ENCODE results near the gene OCEL1. TPM values are rescaled to one million over a fixed set of nuclear protein-coding genes. Genes with fewer than 3 reads are reported as not detected.

The OCEL1 gene
- polyA plus RNA-seq, 1 donor from 2014 or later: 1.9 TPM

- TF ChIP-seq, protein P1, sequence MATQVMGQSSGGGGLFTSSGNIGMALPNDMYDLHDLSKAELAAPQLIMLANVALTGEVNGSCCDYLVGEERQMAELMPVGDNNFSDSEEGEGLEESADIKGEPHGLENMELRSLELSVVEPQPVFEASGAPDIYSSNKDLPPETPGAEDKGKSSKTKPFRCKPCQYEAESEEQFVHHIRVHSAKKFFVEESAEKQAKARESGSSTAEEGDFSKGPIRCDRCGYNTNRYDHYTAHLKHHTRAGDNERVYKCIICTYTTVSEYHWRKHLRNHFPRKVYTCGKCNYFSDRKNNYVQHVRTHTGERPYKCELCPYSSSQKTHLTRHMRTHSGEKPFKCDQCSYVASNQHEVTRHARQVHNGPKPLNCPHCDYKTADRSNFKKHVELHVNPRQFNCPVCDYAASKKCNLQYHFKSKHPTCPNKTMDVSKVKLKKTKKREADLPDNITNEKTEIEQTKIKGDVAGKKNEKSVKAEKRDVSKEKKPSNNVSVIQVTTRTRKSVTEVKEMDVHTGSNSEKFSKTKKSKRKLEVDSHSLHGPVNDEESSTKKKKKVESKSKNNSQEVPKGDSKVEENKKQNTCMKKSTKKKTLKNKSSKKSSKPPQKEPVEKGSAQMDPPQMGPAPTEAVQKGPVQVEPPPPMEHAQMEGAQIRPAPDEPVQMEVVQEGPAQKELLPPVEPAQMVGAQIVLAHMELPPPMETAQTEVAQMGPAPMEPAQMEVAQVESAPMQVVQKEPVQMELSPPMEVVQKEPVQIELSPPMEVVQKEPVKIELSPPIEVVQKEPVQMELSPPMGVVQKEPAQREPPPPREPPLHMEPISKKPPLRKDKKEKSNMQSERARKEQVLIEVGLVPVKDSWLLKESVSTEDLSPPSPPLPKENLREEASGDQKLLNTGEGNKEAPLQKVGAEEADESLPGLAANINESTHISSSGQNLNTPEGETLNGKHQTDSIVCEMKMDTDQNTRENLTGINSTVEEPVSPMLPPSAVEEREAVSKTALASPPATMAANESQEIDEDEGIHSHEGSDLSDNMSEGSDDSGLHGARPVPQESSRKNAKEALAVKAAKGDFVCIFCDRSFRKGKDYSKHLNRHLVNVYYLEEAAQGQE (IDR thresholded peaks at IDR 0.05; ENCODE audit: borderline replicate concordance): no peak
- TF ChIP-seq POLR2AphosphoS5 (IDR thresholded peaks at IDR 0.05): no peak
- TF ChIP-seq TAF1 (IDR thresholded peaks at IDR 0.05; ENCODE audit: low read depth): no peak
- TF ChIP-seq EZH2 (IDR thresholded peaks at IDR 0.05; ENCODE audit: borderline replicate concordance, insufficient read depth, low read length, poor library complexity, severe bottlenecking): no peak
- no peak for TF ChIP-seq EP300 (conservative IDR thresholded peaks at IDR 0.05; ENCODE audit: poor library complexity, severe bottlenecking)
- no peak for TF ChIP-seq CTCF (IDR thresholded peaks at IDR 0.05; ENCODE audit: poor library complexity, severe bottlenecking)
- no peak for TF ChIP-seq SMC3 (conservative IDR thresholded peaks at IDR 0.05; ENCODE audit: poor library complexity)
- TF ChIP-seq MXI1 (conservative IDR thresholded peaks at IDR 0.05; ENCODE audit: poor library complexity, severe bottlenecking): no peak
- no peak for TF ChIP-seq RAD21 (conservative IDR thresholded peaks at IDR 0.05)
- H3K79me2 ChIP-seq (replicated peaks; ENCODE audit: insufficient read depth, low read length): peaks cover 13% of the 10 kb centered on the region
- H3K27me3 ChIP-seq (ENCODE audit: insufficient read depth, low read depth, low read length): no peaks in the 10 kb centered on the region
- no peak overlapping the region for H3K27ac ChIP-seq (ENCODE audit: low read length)
- H3K36me3 ChIP-seq (ENCODE audit: insufficient read depth, low read length): no peaks in the 10 kb centered on the region
- no peaks in the 10 kb centered on the region for H3K9me2 ChIP-seq (ENCODE audit: insufficient read depth, low read length)
- H3K4me3 ChIP-seq (ENCODE audit: low read length): no peak overlapping the region
- no peak overlapping the region for H3K4me2 ChIP-seq (ENCODE audit: low read length)
- H3F3A ChIP-seq (ENCODE audit: insufficient read depth, low read length, poor library complexity, severe bottlenecking): no peaks in the 10 kb centered on the region
- H2AFZ ChIP-seq (ENCODE audit: low read depth, low read length): no peak overlapping the region
- no peak overlapping the region for H3K9ac ChIP-seq (ENCODE audit: low read length)
- H4K20me1 ChIP-seq (ENCODE audit: insufficient read depth): no peaks in the 10 kb centered on the region
- no peaks in the 10 kb centered on the region for H3K9me3 ChIP-seq (ENCODE audit: low read length)
These were observed 22.2 kb downstream of the OCEL1 start for GRCh38 chr19:17248011-17248776.

DNA sequence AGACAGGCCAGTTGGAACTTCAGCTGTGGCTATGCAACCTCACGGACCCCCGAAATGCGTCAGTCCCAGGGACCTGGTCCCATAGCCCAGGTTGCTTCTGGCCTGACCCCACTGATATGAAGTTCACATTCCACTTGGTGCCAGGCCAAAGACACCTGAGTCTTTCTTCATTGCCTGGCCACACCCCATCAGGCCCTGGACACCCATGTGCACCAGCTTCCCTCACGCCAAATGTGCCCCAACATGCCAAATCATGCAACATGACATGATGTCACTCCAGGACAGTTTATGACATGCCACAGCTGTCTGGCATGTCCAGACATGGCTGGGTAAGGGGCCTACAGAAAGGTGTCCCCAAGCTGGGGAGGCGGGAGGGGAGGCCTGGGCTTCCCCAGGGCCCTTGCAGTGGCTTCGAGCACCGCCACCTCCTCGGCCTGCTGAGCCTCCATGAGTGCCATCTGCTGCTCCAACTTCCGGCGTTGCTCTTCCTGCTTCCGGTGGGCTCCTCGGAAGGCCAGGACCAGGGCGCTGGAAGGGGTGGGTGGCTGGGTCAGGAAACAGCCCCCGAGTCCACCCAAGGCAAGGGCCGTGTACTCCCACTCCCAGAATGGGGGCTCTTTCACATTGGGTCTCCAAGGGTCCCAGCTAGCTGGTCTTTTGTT, 24.0 kb downstream of the OCEL1 start:
- H2AFZ ChIP-seq (ENCODE audit: low read depth, low read length): no peak overlapping the region
- TF ChIP-seq EP300 (conservative IDR thresholded peaks at IDR 0.05; ENCODE audit: poor library complexity, severe bottlenecking): no peak
- TF ChIP-seq CTCF (IDR thresholded peaks at IDR 0.05; ENCODE audit: poor library complexity, severe bottlenecking): no peak
- no peak for TF ChIP-seq TAF1 (IDR thresholded peaks at IDR 0.05; ENCODE audit: low read depth)
- TF ChIP-seq SMC3 (conservative IDR thresholded peaks at IDR 0.05; ENCODE audit: poor library complexity): no peak
- TF ChIP-seq, protein P1 (IDR thresholded peaks at IDR 0.05; ENCODE audit: borderline replicate concordance): no peak
- TF ChIP-seq EZH2 (IDR thresholded peaks at IDR 0.05; ENCODE audit: borderline replicate concordance, insufficient read depth, low read length, poor library complexity, severe bottlenecking): no peak
- TF ChIP-seq MXI1 (conservative IDR thresholded peaks at IDR 0.05; ENCODE audit: poor library complexity, severe bottlenecking): no peak
- TF ChIP-seq RAD21 (conservative IDR thresholded peaks at IDR 0.05): no peak
- no peak for TF ChIP-seq POLR2AphosphoS5 (IDR thresholded peaks at IDR 0.05)
- H4K20me1 ChIP-seq (ENCODE audit: insufficient read depth): no peaks in the 10 kb centered on the region
- H3K9me3 ChIP-seq (ENCODE audit: low read length): no peaks in the 10 kb centered on the region
- peaks cover 13% of the 10 kb centered on the region for H3K79me2 ChIP-seq (replicated peaks; ENCODE audit: insufficient read depth, low read length)
- no peaks in the 10 kb centered on the region for H3K36me3 ChIP-seq (ENCODE audit: insufficient read depth, low read length)
- H3K9ac ChIP-seq (ENCODE audit: low read length): no peak overlapping the region
- no peak overlapping the region for H3K4me3 ChIP-seq (ENCODE audit: low read length)
- H3K4me2 ChIP-seq (ENCODE audit: low read length): no peak overlapping the region
- H3K9me2 ChIP-seq (ENCODE audit: insufficient read depth, low read length): no peaks in the 10 kb centered on the region
- no peak overlapping the region for H3K27ac ChIP-seq (ENCODE audit: low read length)
- no peaks in the 10 kb centered on the region for H3F3A ChIP-seq (ENCODE audit: insufficient read depth, low read length, poor library complexity, severe bottlenecking)
- H3K27me3 ChIP-seq (ENCODE audit: insufficient read depth, low read depth, low read length): no peaks in the 10 kb centered on the region
